Neural cell (in vitro differentiated cells): ENCODE data around the gene FAM240A. TPM values are rescaled to one million over a fixed set of nuclear protein-coding genes. Genes with fewer than 3 reads are reported as not detected.

Experiments
- H2AFZ ChIP-seq: fragments of 200-600, 300-800 bp; sonication (generic), shearing (Covaris generic); 2 replicates; pipeline ENCODE4 v1.6.0; 2014; ENCODE audit warnings: low read depth, mild to moderate bottlenecking, antibody characterized with exemption, low read length, moderate library complexity
- H3F3A ChIP-seq: fragments of 200-600 bp; shearing (Covaris generic); 2 replicates; pipeline ENCODE4 v1.6.1; 2016; ENCODE audit warnings: mild to moderate bottlenecking, moderate library complexity, mixed read lengths, antibody characterized with exemption, low read length; ENCODE audit not compliant: insufficient read depth, poor library complexity, severe bottlenecking
- H3K27ac ChIP-seq: fragments of 200-600, 300-800 bp; sonication (generic), shearing (Covaris generic); 2 replicates; pipeline ENCODE4 v1.5.1; 2014; ENCODE audit warnings: mild to moderate bottlenecking, low read length, moderate library complexity
- H3K27me3 ChIP-seq: fragments of 300-800, 200-600 bp; sonication (generic), shearing (Covaris generic); 2 replicates; pipeline ENCODE4 v1.6.0; 2014; ENCODE audit warnings: mild to moderate bottlenecking, low read depth, low read length, moderate library complexity; ENCODE audit not compliant: insufficient read depth
- H3K36me3 ChIP-seq: fragments of 300-800, 200-600 bp; sonication (generic), shearing (Covaris generic); 2 replicates; pipeline ENCODE4 v1.5.1; 2014; ENCODE audit warnings: mild to moderate bottlenecking, antibody characterized with exemption, low read length, moderate library complexity; ENCODE audit not compliant: insufficient read depth
- H3K4me2 ChIP-seq: fragments of 300-800, 200-600 bp; sonication (generic), shearing (Covaris generic); 2 replicates; pipeline ENCODE4 v1.6.0; 2014; ENCODE audit warnings: mild to moderate bottlenecking, low read length
- H3K4me3 ChIP-seq: fragments of 300-800, 200-600 bp; sonication (generic), shearing (Covaris generic); 2 replicates; pipeline ENCODE4 v1.5.1; 2014; ENCODE audit warnings: mild to moderate bottlenecking, low read length, moderate library complexity
- H3K79me2 ChIP-seq: fragments of 200-600 bp; shearing (Covaris generic); replicated peaks from 2 replicates; pipeline ENCODE4 v1.6.0; 2014; ENCODE audit warnings: mild to moderate bottlenecking, low read length, moderate library complexity; ENCODE audit not compliant: insufficient read depth
- H3K9ac ChIP-seq: fragments of 300-800, 200-600 bp; sonication (generic), shearing (Covaris generic); 2 replicates; pipeline ENCODE4 v1.6.1; 2016; ENCODE audit warnings: mild to moderate bottlenecking, low read length, mixed read lengths
- H3K9me2 ChIP-seq: fragments of 200-600 bp; shearing (Covaris generic); 2 replicates; pipeline ENCODE4 v1.6.1; 2016; ENCODE audit warnings: mild to moderate bottlenecking, low read length, mixed read lengths; ENCODE audit not compliant: insufficient read depth
- H3K9me3 ChIP-seq: fragments of 200-600, 300-800 bp; sonication (generic), shearing (Covaris generic); 2 replicates; pipeline ENCODE4 v1.6.1; 2016; ENCODE audit warnings: mild to moderate bottlenecking, mixed run types, low read length, moderate library complexity, mixed read lengths
- H4K20me1 ChIP-seq: fragments of 200-600 bp; shearing (Covaris generic); 2 replicates; pipeline ENCODE4 v1.6.1; 2016; ENCODE audit warnings: mild to moderate bottlenecking, mixed run types; ENCODE audit not compliant: insufficient read depth
- EP300 ChIP-seq: fragments of 450-650 bp; conservative IDR thresholded peaks from 2 replicates; pipeline ENCODE4 v1.6.1; 2014; ENCODE audit warnings: antibody characterized with exemption, mild to moderate bottlenecking, moderate library complexity; ENCODE audit not compliant: poor library complexity, severe bottlenecking
- EZH2 ChIP-seq: fragments of 200-600, 300-800 bp; shearing (Covaris generic), sonication (generic); IDR thresholded peaks from 2 replicates; pipeline ENCODE4 v1.6.1; 2014; ENCODE audit warnings: antibody characterized with exemption, low read length, borderline replicate concordance, mild to moderate bottlenecking; ENCODE audit not compliant: insufficient read depth, poor library complexity, severe bottlenecking
- MXI1 ChIP-seq: fragments of 450-650 bp; conservative IDR thresholded peaks from 2 replicates; pipeline ENCODE4 v1.6.1; 2014; ENCODE audit warnings: antibody characterized with exemption, mild to moderate bottlenecking; ENCODE audit not compliant: poor library complexity, severe bottlenecking
- POLR2AphosphoS5 ChIP-seq: IDR thresholded peaks from 2 replicates; pipeline ENCODE4 v1.6.1; 2012
- RAD21 ChIP-seq: fragments of 450-650 bp; conservative IDR thresholded peaks from 2 replicates; pipeline ENCODE4 v1.6.1; 2014; ENCODE audit warnings: antibody characterized with exemption, mild to moderate bottlenecking, moderate library complexity
- SMC3 ChIP-seq: fragments of 450-650 bp; conservative IDR thresholded peaks from 2 replicates; pipeline ENCODE4 v1.6.1; 2014; ENCODE audit warnings: antibody characterized with exemption, mild to moderate bottlenecking, moderate library complexity; ENCODE audit not compliant: poor library complexity
- TAF1 ChIP-seq: IDR thresholded peaks from 2 replicates; pipeline ENCODE4 v1.6.1; 2012; ENCODE audit warnings: low read depth
- polyA plus RNA-seq: library from polyadenylated mRNA; depleted of rRNA; stranded (reverse); fragments of >200 nt; gene quantifications from 2 replicates; pipeline ENCODE4 v1.2.3, GENCODE V29; 2014
- TF ChIP-seq, protein P1 (sequence below): fragments of 450-650 bp; IDR thresholded peaks from 2 replicates; pipeline ENCODE4 v1.5.1; 2014; ENCODE audit warnings: antibody characterized with exemption, mild to moderate bottlenecking, moderate library complexity; ENCODE audit not compliant: poor library complexity, severe bottlenecking
- TF ChIP-seq, protein P2 (sequence below): IDR thresholded peaks from 2 replicates; pipeline ENCODE4 v1.6.1; 2012; ENCODE audit warnings: borderline replicate concordance

FAM240A gene
- polyA plus RNA-seq, 1 donor from 2014 or later, result not detected

DNA sequence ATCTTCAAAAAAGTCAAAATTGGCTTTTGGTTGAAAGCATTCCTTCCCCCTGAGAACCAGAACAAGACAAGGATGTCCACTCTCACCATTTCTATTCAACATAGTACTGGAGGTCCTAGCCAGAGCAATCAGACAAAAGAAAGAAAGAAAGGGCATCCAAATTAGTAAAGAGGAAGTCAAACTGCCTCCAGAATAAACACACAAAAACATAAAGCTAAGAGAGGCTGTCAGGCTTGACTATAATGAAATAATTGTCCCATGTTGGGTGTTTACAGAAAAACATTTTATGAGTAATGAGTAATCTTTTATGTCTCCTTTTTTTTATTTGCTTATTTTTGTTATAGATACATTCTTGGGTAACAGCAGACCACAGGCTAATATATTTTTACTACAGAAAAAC, 18.3 kb upstream of the FAM240A start:
- Histone ChIP-seq H3K27me3 (no peaks in the 10 kb centered on the region), H3K9me3 (no peaks in the 10 kb centered on the region), H4K20me1 (no peaks in the 10 kb centered on the region), H3K4me2 (no peak overlapping the region), H3K36me3 (no peaks in the 10 kb centered on the region), H3K27ac (no peak overlapping the region), H3K79me2 (no peaks in the 10 kb centered on the region), H3F3A (no peaks in the 10 kb centered on the region), H3K4me3 (no peak overlapping the region), H3K9me2 (no peaks in the 10 kb centered on the region), H2AFZ (no peak overlapping the region), H3K9ac (no peak overlapping the region)
- TF ChIP-seq, protein P1, sequence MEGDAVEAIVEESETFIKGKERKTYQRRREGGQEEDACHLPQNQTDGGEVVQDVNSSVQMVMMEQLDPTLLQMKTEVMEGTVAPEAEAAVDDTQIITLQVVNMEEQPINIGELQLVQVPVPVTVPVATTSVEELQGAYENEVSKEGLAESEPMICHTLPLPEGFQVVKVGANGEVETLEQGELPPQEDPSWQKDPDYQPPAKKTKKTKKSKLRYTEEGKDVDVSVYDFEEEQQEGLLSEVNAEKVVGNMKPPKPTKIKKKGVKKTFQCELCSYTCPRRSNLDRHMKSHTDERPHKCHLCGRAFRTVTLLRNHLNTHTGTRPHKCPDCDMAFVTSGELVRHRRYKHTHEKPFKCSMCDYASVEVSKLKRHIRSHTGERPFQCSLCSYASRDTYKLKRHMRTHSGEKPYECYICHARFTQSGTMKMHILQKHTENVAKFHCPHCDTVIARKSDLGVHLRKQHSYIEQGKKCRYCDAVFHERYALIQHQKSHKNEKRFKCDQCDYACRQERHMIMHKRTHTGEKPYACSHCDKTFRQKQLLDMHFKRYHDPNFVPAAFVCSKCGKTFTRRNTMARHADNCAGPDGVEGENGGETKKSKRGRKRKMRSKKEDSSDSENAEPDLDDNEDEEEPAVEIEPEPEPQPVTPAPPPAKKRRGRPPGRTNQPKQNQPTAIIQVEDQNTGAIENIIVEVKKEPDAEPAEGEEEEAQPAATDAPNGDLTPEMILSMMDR, result no peak
- TF ChIP-seq EP300, result no peak
- no peak for TF ChIP-seq POLR2AphosphoS5
- no peak for TF ChIP-seq EZH2
- TF ChIP-seq TAF1, result no peak
- no peak for TF ChIP-seq MXI1
- no peak for TF ChIP-seq RAD21
- TF ChIP-seq, protein P2, sequence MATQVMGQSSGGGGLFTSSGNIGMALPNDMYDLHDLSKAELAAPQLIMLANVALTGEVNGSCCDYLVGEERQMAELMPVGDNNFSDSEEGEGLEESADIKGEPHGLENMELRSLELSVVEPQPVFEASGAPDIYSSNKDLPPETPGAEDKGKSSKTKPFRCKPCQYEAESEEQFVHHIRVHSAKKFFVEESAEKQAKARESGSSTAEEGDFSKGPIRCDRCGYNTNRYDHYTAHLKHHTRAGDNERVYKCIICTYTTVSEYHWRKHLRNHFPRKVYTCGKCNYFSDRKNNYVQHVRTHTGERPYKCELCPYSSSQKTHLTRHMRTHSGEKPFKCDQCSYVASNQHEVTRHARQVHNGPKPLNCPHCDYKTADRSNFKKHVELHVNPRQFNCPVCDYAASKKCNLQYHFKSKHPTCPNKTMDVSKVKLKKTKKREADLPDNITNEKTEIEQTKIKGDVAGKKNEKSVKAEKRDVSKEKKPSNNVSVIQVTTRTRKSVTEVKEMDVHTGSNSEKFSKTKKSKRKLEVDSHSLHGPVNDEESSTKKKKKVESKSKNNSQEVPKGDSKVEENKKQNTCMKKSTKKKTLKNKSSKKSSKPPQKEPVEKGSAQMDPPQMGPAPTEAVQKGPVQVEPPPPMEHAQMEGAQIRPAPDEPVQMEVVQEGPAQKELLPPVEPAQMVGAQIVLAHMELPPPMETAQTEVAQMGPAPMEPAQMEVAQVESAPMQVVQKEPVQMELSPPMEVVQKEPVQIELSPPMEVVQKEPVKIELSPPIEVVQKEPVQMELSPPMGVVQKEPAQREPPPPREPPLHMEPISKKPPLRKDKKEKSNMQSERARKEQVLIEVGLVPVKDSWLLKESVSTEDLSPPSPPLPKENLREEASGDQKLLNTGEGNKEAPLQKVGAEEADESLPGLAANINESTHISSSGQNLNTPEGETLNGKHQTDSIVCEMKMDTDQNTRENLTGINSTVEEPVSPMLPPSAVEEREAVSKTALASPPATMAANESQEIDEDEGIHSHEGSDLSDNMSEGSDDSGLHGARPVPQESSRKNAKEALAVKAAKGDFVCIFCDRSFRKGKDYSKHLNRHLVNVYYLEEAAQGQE, result no peak
- TF ChIP-seq SMC3, result no peak

GRCh38 chr3:46594723-46595122, 17.6 kb upstream of the FAM240A start:
- Histone ChIP-seq H3K4me2 (no peak overlapping the region), H3F3A (no peaks in the 10 kb centered on the region), H2AFZ (no peak overlapping the region), H3K4me3 (no peak overlapping the region), H3K9ac (no peak overlapping the region), H3K36me3 (no peaks in the 10 kb centered on the region), H3K27me3 (no peaks in the 10 kb centered on the region), H3K9me2 (no peaks in the 10 kb centered on the region), H3K27ac (no peak overlapping the region), H3K79me2 (no peaks in the 10 kb centered on the region), H4K20me1 (no peaks in the 10 kb centered on the region), H3K9me3 (no peaks in the 10 kb centered on the region)
- TF ChIP-seq EP300 (no peak), RAD21 (no peak)
- TF ChIP-seq, protein P1, result no peak
- TF ChIP-seq, protein P2, result no peak
